Heart left ventricle (tissue), 13 donors: ENCODE results near the gene AASDH.

Experiments
- CTCF ChIP-seq, 12 donors: fragments of 200-600 bp; sonication (generic) in 4 of 12; IDR thresholded peaks; one replicate each; pipeline versions ENCODE4 v1.5.0 to v1.8.0; 2018 to 2022; ENCODE audit warnings: antibody characterized with exemption in 12 of 12, mild to moderate bottlenecking in 5 of 12
- POLR2A ChIP-seq, 2 donors: fragments of 450-650 bp; IDR thresholded peaks; one replicate each; pipeline ENCODE4 v1.6.1; 2017; ENCODE audit warnings: antibody characterized with exemption in 2 of 2, mild to moderate bottlenecking in 2 of 2, moderate library complexity in 2 of 2
- donor health status: ischemic (EF 13 %, LVEDD 7.1; RV severe dilation, severe dysfunction).
- donor health status: DM: no; HTN: yes; CAD: no.
- donor health status: DM: no; HTN: no; CAD: no.
- donor health status: ischemic (EF 25% LVEDD 6.9; RV normal size, moderate dysfunction).
- donor health status: ischemic (EF 25% LVEDD 5.7; RV mildly dilated, moderate dysfunction).
- donor health status: ischemic (EF 35%, LVEDD 5.7; RV mildly dilated, moderate dysfunction).
- donor health status: nonischemic (EF 11% LVEDD 7.7; RV severe dilation, severe dysfunction).
- donor health status: DM: yes; HTN: yes; CAD: no.
- donor health status: PGD.
- donor health status: ischemic (EF 29% LVEDD 5.4; RV normal size, mild dysfunction).
- donor health status: nonischemic (EF 23%, LVEDD 6.1; RV moderate dilation, normal function).

GRCh38 chr4:56310401-56311125 is 76.7 kb downstream of the AASDH start:
- TF ChIP-seq CTCF (IDR thresholded peaks at IDR 0.05) (no peak), POLR2A (IDR thresholded peaks at IDR 0.05) (no peak)
